Measurements from ENCODE around the gene PDE6C.

DNA sequence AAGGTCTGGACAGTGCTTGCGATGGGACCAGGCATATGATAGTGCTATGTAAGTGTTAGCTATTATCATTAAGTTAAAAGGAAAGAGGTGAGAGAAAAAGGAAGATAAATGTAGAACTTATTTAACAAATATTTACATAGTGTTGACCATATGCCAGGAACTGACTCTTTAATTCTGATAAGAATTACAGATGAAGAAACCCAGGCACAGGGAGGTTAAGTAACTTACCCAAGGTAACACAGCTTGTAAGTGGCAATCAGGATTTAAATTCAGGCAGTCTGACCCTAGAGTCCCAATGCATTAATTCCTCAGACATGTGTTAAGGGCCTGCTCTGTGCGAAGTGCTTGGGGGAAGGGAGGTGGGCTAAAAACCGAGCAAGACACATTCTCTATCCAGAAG lies 34.8 kb upstream of the PDE6C start:
- TF ChIP-seq CTCF (IDR thresholded peaks at IDR 0.05), result no peak
- no peak for TF ChIP-seq POLR2A (IDR thresholded peaks at IDR 0.05)
